A549 (cell line): ENCODE results near the gene CD300H. TPM values are rescaled to one million over a fixed set of nuclear protein-coding genes. Genes with fewer than 3 reads are reported as not detected.

Experiments
- ATAC-seq, 2 experiments: fragments of 200-7000 bp in 1 of 2; fragments of >200 bp in 1 of 2; cut with Nextera tagmentation in 1 of 2; cut with Tn5 transposase in 1 of 2; 3 replicates each; pipeline versions ENCODE4 v1.8.0 to v1.9.1; 2018 to 2020; ENCODE audit warnings: mild to moderate bottlenecking in 1 of 2, moderate library complexity in 1 of 2
- CTCF ChIA-PET: fragments of 300-600 bp; sonication (Branson Sonifier 250); formaldehyde crosslinking; extraction: SDS; loops from one replicate; lab custom pipeline; 2021; ENCODE audit warnings: antibody characterized with exemption, inconsistent platforms; lab: Yijun Ruan, JAX
- POLR2A ChIA-PET: fragments of 350-600 bp; formaldehyde crosslinking; extraction: SDS; loops from one replicate; lab custom pipeline; 2021; ENCODE audit warnings: antibody characterized with exemption, inconsistent platforms; lab: Yijun Ruan, JAX
- DNase-seq, 2 experiments: peaks; one replicate each; pipeline versions ENCODE4 v3.0.0 to v3.0.0-alpha.2; 2011 to 2016; ENCODE audit warnings: low read depth in 1 of 2, low spot score in 1 of 2
- FAIRE-seq: peaks from 2 replicates; lab custom pipeline; 2011; peaks lifted over from hg19 to GRCh38; lab: Jason Lieb, UNC
- H3K27ac ChIP-seq, 2 experiments: fragments of >200 bp; sonication (Bioruptor Twin); formaldehyde crosslinking; 3 replicates each; pipeline ENCODE4 v1.5.1; 2016 to 2017
- H3K4me1 ChIP-seq: fragments of >200 bp; sonication (Bioruptor Twin); formaldehyde crosslinking; 3 replicates; pipeline ENCODE4 v1.6.1; 2016
- H3K4me2 ChIP-seq: fragments of >200 bp; sonication (Bioruptor Twin); formaldehyde crosslinking; 3 replicates; pipeline ENCODE4 v1.6.1; 2016
- H3K4me3 ChIP-seq: fragments of >200 bp; sonication (Bioruptor Twin); formaldehyde crosslinking; 3 replicates; pipeline ENCODE4 v1.5.1; 2016
- H3K9me3 ChIP-seq: fragments of >200 bp; sonication (Bioruptor Twin); formaldehyde crosslinking; 3 replicates; pipeline ENCODE4 v1.6.1; 2016
- CBX2 ChIP-seq: fragments of 200-600 bp; sonication (generic); IDR thresholded peaks from 2 replicates; pipeline ENCODE4 v1.6.1; 2016; ENCODE audit warnings: low read depth, mild to moderate bottlenecking, borderline replicate concordance
- CBX8 ChIP-seq: fragments of 200-600 bp; sonication (generic); IDR thresholded peaks from 2 replicates; pipeline ENCODE4 v1.6.1; 2016
- CEBPB ChIP-seq, 2 experiments: fragments of >200 bp in 1 of 2; sonication (Bioruptor Twin) in 1 of 2; formaldehyde crosslinking in 1 of 2; IDR thresholded peaks; 2 replicates each; pipeline ENCODE4 v1.6.1; 2012 to 2016
- CHD4 ChIP-seq: fragments of 200-600 bp; sonication (generic); IDR thresholded peaks from 2 replicates; pipeline ENCODE4 v1.6.1; 2016; ENCODE audit warnings: antibody characterized with exemption, mild to moderate bottlenecking, borderline replicate concordance
- FOSB ChIP-seq: fragments of 250-450 bp; sonication (Bioruptor Pico); IDR thresholded peaks from 2 replicates; pipeline ENCODE4 v1.5.0; 2020; ENCODE audit warnings: mild to moderate bottlenecking, moderate library complexity
- GATA3 ChIP-seq: IDR thresholded peaks from 2 replicates; pipeline ENCODE4 v1.6.1; 2012; ENCODE audit warnings: borderline replicate concordance
- HDAC2 ChIP-seq: fragments of 200-600 bp; sonication (generic); IDR thresholded peaks from 2 replicates; pipeline ENCODE4 v1.6.1; 2016
- JUN ChIP-seq, 2 experiments: fragments of >200 bp; sonication (Bioruptor Twin); formaldehyde crosslinking; IDR thresholded peaks; 2 replicates in 1 of 2; 3 replicates in 1 of 2; pipeline ENCODE4 v1.6.1; 2016 to 2017
- KDM5A ChIP-seq: fragments of 200-600 bp; sonication (generic); IDR thresholded peaks from 2 replicates; pipeline ENCODE4 v1.6.1; 2016; ENCODE audit warnings: antibody characterized with exemption, mild to moderate bottlenecking
- NFE2L2 ChIP-seq: fragments of 150-350 bp; conservative IDR thresholded peaks from 2 replicates; pipeline ENCODE4 v1.6.1; 2014; ENCODE audit warnings: low read length
- PHF8 ChIP-seq: fragments of 200-600 bp; sonication (generic); IDR thresholded peaks from 2 replicates; pipeline ENCODE4 v1.6.1; 2016; ENCODE audit warnings: low read depth, mild to moderate bottlenecking, antibody characterized with exemption, moderate library complexity, borderline replicate concordance
- POLR2AphosphoS2 ChIP-seq: conservative IDR thresholded peaks from 2 replicates; pipeline ENCODE4 v1.6.1; 2012; ENCODE audit warnings: low read length, improper control_type of control experiment, inconsistent platforms
- RARB ChIP-seq: fragments of 250-450 bp; sonication (Bioruptor Pico); IDR thresholded peaks from 2 replicates; pipeline ENCODE4 v1.8.0; 2021; ENCODE audit warnings: mild to moderate bottlenecking, moderate library complexity
- RFX5 ChIP-seq: fragments of 450-650 bp; IDR thresholded peaks from 2 replicates; pipeline ENCODE4 v1.7.1; 2014; ENCODE audit warnings: antibody characterized with exemption, mild to moderate bottlenecking, moderate library complexity
- SMC3 ChIP-seq: fragments of >200 bp; sonication (Bioruptor Twin); formaldehyde crosslinking; IDR thresholded peaks from 3 replicates; pipeline ENCODE4 v1.6.1; 2018; ENCODE audit warnings: inconsistent platforms
- SREBF2 ChIP-seq: fragments of 450-650 bp; IDR thresholded peaks from 2 replicates; pipeline ENCODE4 v1.6.1; 2014; ENCODE audit warnings: mild to moderate bottlenecking, moderate library complexity
- TFCP2L1 ChIP-seq: fragments of 250-450 bp; sonication (Bioruptor Pico); IDR thresholded peaks from 2 replicates; pipeline ENCODE4 v1.5.0; 2021; ENCODE audit warnings: mild to moderate bottlenecking
- ZC3H11A ChIP-seq: fragments of 450-650 bp; IDR thresholded peaks from 2 replicates; pipeline ENCODE4 v1.6.1; 2014; ENCODE audit warnings: antibody characterized with exemption, mild to moderate bottlenecking
- WGBS: methylation state at CpG from one replicate; pipeline ENCODE4 v1.1.6; 2017; ENCODE audit errors: missing lambda C conversion rate; 5-methylcytosine and 5-hydroxymethylcytosine counted together
- polyA minus RNA-seq: library from RNA; depleted of rRNA, polyadenylated mRNA; stranded (reverse); fragments of >200 nt; gene quantifications from 2 replicates; pipeline ENCODE4 v1.2.3, GENCODE V29; 2011; rRNA and poly(A)+ RNA removed
- polyA plus RNA-seq, 4 experiments: library from polyadenylated mRNA; depleted of rRNA in 3 of 4; stranded (reverse); fragments of >200 nt; fragmentation: RNase III in 1 of 4; extraction: RNeasy Plus Mini Kit Qiagen cat#74134 plus additional on column Dnase treatment in 1 of 4; gene quantifications; 2 replicates in 3 of 4; 3 replicates in 1 of 4; pipeline ENCODE4 v1.2.3, GENCODE V29; 2011 to 2017
- TF ChIP-seq, protein P1 (sequence below): fragments of >200 bp; sonication (Bioruptor Twin); formaldehyde crosslinking; IDR thresholded peaks from 3 replicates; pipeline ENCODE4 v1.5.1; 2016
- TF ChIP-seq, protein P2 (sequence below): fragments of 200-600 bp; sonication (generic); IDR thresholded peaks from 2 replicates; pipeline ENCODE4 v1.6.1; 2016; ENCODE audit warnings: antibody characterized with exemption, mild to moderate bottlenecking, moderate library complexity
- TF ChIP-seq, protein P3 (sequence below): fragments of 150-350 bp; IDR thresholded peaks from 2 replicates; pipeline ENCODE4 v1.6.1; 2014; ENCODE audit warnings: low read depth, mild to moderate bottlenecking, low read length

Gene CD300H
- polyA plus RNA-seq (2011; rRNA removed) (0.29 TPM in 1 of 2 replicates, not detected in the other), polyA plus RNA-seq (2017; fragmentation: RNase III; extraction: RNeasy Plus Mini Kit Qiagen cat#74134 plus additional on column Dnase treatment) (0.37 to 0.50 TPM (median 0.45 TPM) in 3 replicates), polyA minus RNA-seq (not detected in 2 replicates)
- polyA plus RNA-seq (2012; cell fraction: cytosol; rRNA removed): 0.48 and 0.79 TPM in 2 replicates
- polyA plus RNA-seq (2012; cell fraction: nucleus; rRNA removed): 0.19 TPM in 1 of 2 replicates, not detected in the other

GRCh38 chr17:74567397-74567796 lies at the start of gene CD300H:
CD300H (minus strand) TSS chr17:74567509.
- POLR2A ChIA-PET: no interaction called here
- Histone ChIP-seq H3K4me3 (no peak within 1 kb of the TSS), H3K27ac (peak within 1 kb of the TSS; percentile 64 to 90), H3K9me3 (no peaks in the 10 kb centered on the region; the same call in 2 of the 3 replicates), H3K4me2 (no peak within 1 kb of the TSS), H3K4me1 (peaks cover 27% of the 10 kb centered on the region)
- DNase-seq (no peak), ATAC-seq (no peak), FAIRE-seq (no peak)
- WGBS: 83% methylated on average over 2 of the region's 2 CpGs
- CTCF ChIA-PET: interaction anchor here (0.8 to 4.9 kb wide), 20 partner anchors 10 to 307 kb away, joined by 3 to 142 read pairs (median 10); partner anchors contain the start of genes CD300LB, CD300LD, GPR142 and RAB37
- no peak for TF ChIP-seq TFCP2L1 (CRISPR knock-in tag)
- TF ChIP-seq KDM5A: no peak
- no peak for TF ChIP-seq NFE2L2
- no peak for TF ChIP-seq CBX2
- no peak for TF ChIP-seq JUN (IDR thresholded peaks at IDR 0.05)
- TF ChIP-seq, protein P1, sequence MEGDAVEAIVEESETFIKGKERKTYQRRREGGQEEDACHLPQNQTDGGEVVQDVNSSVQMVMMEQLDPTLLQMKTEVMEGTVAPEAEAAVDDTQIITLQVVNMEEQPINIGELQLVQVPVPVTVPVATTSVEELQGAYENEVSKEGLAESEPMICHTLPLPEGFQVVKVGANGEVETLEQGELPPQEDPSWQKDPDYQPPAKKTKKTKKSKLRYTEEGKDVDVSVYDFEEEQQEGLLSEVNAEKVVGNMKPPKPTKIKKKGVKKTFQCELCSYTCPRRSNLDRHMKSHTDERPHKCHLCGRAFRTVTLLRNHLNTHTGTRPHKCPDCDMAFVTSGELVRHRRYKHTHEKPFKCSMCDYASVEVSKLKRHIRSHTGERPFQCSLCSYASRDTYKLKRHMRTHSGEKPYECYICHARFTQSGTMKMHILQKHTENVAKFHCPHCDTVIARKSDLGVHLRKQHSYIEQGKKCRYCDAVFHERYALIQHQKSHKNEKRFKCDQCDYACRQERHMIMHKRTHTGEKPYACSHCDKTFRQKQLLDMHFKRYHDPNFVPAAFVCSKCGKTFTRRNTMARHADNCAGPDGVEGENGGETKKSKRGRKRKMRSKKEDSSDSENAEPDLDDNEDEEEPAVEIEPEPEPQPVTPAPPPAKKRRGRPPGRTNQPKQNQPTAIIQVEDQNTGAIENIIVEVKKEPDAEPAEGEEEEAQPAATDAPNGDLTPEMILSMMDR: no peak
- TF ChIP-seq RFX5: no peak
- no peak for TF ChIP-seq SMC3
- TF ChIP-seq SREBF2: no peak
- TF ChIP-seq CBX8: no peak
- TF ChIP-seq HDAC2: no peak
- TF ChIP-seq, protein P2, sequence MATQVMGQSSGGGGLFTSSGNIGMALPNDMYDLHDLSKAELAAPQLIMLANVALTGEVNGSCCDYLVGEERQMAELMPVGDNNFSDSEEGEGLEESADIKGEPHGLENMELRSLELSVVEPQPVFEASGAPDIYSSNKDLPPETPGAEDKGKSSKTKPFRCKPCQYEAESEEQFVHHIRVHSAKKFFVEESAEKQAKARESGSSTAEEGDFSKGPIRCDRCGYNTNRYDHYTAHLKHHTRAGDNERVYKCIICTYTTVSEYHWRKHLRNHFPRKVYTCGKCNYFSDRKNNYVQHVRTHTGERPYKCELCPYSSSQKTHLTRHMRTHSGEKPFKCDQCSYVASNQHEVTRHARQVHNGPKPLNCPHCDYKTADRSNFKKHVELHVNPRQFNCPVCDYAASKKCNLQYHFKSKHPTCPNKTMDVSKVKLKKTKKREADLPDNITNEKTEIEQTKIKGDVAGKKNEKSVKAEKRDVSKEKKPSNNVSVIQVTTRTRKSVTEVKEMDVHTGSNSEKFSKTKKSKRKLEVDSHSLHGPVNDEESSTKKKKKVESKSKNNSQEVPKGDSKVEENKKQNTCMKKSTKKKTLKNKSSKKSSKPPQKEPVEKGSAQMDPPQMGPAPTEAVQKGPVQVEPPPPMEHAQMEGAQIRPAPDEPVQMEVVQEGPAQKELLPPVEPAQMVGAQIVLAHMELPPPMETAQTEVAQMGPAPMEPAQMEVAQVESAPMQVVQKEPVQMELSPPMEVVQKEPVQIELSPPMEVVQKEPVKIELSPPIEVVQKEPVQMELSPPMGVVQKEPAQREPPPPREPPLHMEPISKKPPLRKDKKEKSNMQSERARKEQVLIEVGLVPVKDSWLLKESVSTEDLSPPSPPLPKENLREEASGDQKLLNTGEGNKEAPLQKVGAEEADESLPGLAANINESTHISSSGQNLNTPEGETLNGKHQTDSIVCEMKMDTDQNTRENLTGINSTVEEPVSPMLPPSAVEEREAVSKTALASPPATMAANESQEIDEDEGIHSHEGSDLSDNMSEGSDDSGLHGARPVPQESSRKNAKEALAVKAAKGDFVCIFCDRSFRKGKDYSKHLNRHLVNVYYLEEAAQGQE: no peak
- no peak for TF ChIP-seq CHD4
- TF ChIP-seq RARB (CRISPR knock-in tag): no peak
- no peak for TF ChIP-seq ZC3H11A
- TF ChIP-seq GATA3: no peak
- TF ChIP-seq CEBPB (IDR thresholded peaks at IDR 0.05): no peak

DNA sequence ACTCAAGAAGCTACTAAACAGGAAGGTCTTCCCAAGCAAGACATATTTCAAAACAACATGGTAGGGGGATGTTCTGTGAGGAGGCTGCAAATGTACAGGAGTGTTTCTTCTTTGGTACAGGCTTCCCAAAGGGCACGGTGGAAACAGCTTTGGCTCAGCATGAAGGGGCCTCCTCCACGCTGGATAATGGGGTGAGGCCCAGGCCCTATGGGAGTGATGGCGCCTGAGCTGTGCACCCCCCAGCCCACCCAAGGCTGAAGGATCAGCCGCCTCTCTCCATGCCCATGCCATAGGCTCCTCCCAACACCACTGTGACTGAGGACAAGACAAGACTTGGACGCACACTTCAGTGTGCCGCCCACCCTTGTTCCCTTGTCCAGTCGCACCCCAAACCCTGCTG lies 49.4 kb upstream of the CD300H start:
- H3K4me2 ChIP-seq: no peak overlapping the region
- H3K4me1 ChIP-seq: no peaks in the 10 kb centered on the region
- no peaks in the 10 kb centered on the region for H3K9me3 ChIP-seq
- H3K27ac ChIP-seq: no peak overlapping the region
- TF ChIP-seq GATA3 (no peak), PHF8 (no peak), POLR2AphosphoS2 (no peak), ZC3H11A (no peak), HDAC2 (no peak), FOSB (no peak), RFX5 (no peak)
- TF ChIP-seq, protein P3, sequence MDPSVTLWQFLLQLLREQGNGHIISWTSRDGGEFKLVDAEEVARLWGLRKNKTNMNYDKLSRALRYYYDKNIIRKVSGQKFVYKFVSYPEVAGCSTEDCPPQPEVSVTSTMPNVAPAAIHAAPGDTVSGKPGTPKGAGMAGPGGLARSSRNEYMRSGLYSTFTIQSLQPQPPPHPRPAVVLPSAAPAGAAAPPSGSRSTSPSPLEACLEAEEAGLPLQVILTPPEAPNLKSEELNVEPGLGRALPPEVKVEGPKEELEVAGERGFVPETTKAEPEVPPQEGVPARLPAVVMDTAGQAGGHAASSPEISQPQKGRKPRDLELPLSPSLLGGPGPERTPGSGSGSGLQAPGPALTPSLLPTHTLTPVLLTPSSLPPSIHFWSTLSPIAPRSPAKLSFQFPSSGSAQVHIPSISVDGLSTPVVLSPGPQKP: no peak
- ATAC-seq: no peak
- POLR2A ChIA-PET: no interaction called here
- CTCF ChIA-PET: interaction anchor here (0.9 to 4.5 kb wide), 8 partner anchors 9 to 255 kb away, joined by 3 to 25 read pairs (median 3); partner anchors contain the start of genes BTBD17 and CD300H
- 37% methylated on average over 7 of the region's 7 CpGs for WGBS
- no peak for FAIRE-seq
- DNase-seq: no peak
- no peak overlapping the region for H3K4me3 ChIP-seq
